Ascending aorta (tissue), 2 donors: ENCODE results near the gene SHISAL1. TPM values are rescaled to one million over a fixed set of nuclear protein-coding genes. Genes with fewer than 3 reads are reported as not detected.
"Not testable (repeated sequence)": the region's sequence is repeated elsewhere in the genome, so short reads cannot be mapped to it uniquely, and the experiment has no call there.

ENCODE experiments used
- DNase-seq, 2 donors: peaks; one replicate each; pipeline ENCODE4 v3.0.0-alpha.2; 2019; ENCODE audit warnings: low spot score in 2 of 2
- H3K27ac ChIP-seq, 2 donors: fragments of 200-600 bp; sonication (generic); one replicate each; pipeline ENCODE4 v1.5.1; 2016 to 2017; ENCODE audit warnings: mild to moderate bottlenecking in 1 of 2
- H3K27me3 ChIP-seq: fragments of 200-600 bp; sonication (generic); one replicate; pipeline ENCODE4 v1.5.1; 2017
- H3K36me3 ChIP-seq, 2 donors: fragments of 200-600 bp; sonication (generic); one replicate each; pipeline ENCODE4 v1.5.1; 2016
- H3K4me1 ChIP-seq, 2 donors: fragments of 200-600 bp; sonication (generic); one replicate each; pipeline ENCODE4 v1.5.1; 2016 to 2017; ENCODE audit warnings: mild to moderate bottlenecking in 1 of 2
- H3K4me3 ChIP-seq, 2 donors: fragments of 200-600 bp; sonication (generic); one replicate each; pipeline ENCODE4 v1.5.1; 2016 to 2017; ENCODE audit warnings: mild to moderate bottlenecking in 1 of 2
- H3K9me3 ChIP-seq, 2 donors: fragments of 200-600 bp; sonication (generic); one replicate each; pipeline ENCODE4 v1.5.1; 2016
- CTCF ChIP-seq, 3 experiments: fragments of 200-600 bp in 2 of 3; fragments of 450-650 bp in 1 of 3; sonication (generic) in 2 of 3; IDR thresholded peaks; one replicate each; pipeline ENCODE4 v1.5.1; 2016 to 2019; ENCODE audit warnings: antibody characterized with exemption in 3 of 3, mild to moderate bottlenecking in 1 of 3, moderate library complexity in 1 of 3
- intact Hi-C: fragments of 100-400 bp; cut with DNase I; formaldehyde crosslinking; loops from one replicate; pipeline ENCODE4 v1.15.1; 2023
- total RNA-seq: library from RNA; depleted of rRNA; stranded (reverse); fragments of >200 nt; gene quantifications from one replicate; pipeline ENCODE4 v1.1.0, GENCODE V29; 2016

The SHISAL1 gene
- total RNA-seq, 1 donor from 2014 or later = 1.6 TPM

DNA sequence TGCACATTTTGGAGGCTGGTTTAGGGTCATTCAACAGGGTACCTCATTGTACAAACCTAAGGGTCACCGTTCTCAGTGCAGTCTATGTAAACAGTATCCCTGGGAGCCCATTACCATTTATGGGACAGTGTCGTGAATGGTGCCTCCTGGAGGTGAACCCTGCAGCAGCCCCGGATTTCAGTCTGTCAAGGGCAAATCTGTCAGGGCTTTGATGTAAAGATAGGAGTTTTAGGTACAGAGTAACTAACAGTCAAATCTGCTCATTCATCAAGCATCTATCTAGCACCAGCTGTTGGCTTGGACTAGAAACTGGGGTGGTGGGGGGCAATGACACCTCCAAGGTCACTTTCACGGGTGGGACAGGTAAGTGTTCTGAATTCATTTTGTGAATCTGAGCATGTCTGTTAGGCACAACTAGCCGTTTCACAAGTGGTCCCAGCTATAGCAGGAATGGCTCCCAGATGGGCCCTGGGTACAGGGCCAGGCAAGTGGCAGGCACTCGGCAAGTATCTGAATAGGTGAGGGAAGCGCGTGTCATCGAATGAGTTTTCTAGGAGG is 68.4 kb downstream of the SHISAL1 start:
- Histone ChIP-seq H3K36me3 (no peaks in the 10 kb centered on the region), H3K9me3 (no peaks in the 10 kb centered on the region), H3K27me3 (no peaks in the 10 kb centered on the region), H3K4me3 (no peak overlapping the region), H3K27ac (no peak overlapping the region), H3K4me1 (no peaks in the 10 kb centered on the region)
- no peak for TF ChIP-seq CTCF (IDR thresholded peaks at IDR 0.05)
- intact Hi-C loops = no loop called here
- no peak for DNase-seq

DNA sequence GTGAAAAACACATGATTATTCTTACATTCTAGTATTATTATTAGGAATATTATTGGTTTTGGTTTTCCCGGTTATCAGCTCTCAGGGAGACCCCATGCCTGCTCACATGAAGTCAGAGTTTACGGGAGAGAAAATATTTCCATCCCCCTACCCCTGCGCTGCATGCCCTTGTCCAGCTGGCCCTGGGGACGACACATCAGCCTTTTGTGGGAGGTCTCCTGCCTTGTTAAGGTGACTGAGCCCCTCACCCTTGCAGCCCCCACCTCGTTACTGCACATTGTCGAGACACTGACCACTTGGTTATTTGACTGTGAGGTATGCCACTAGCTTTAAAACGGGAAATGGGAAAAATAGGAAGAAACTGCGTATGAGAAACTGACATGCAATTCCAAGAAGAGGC is 69.0 kb downstream of the SHISAL1 start:
- TF ChIP-seq CTCF (IDR thresholded peaks at IDR 0.05) = no peak
- H3K36me3 ChIP-seq = no peaks in the 10 kb centered on the region
- no peaks in the 10 kb centered on the region for H3K4me1 ChIP-seq
- H3K4me3 ChIP-seq = no peak overlapping the region
- H3K27me3 ChIP-seq = no peaks in the 10 kb centered on the region
- no peak overlapping the region for H3K27ac ChIP-seq
- DNase-seq = no peak
- no peaks in the 10 kb centered on the region for H3K9me3 ChIP-seq
- intact Hi-C loops = no loop called here

- intact Hi-C loops = no loop called here
- TF ChIP-seq CTCF (IDR thresholded peaks at IDR 0.05) = no peak
- no peak overlapping the region for H3K4me3 ChIP-seq
- H3K9me3 ChIP-seq = peaks cover 0 to under 1% of the 10 kb centered on the region in 2 donors
- H3K36me3 ChIP-seq = no peaks in the 10 kb centered on the region
- H3K27ac ChIP-seq = no peak overlapping the region
- no peaks in the 10 kb centered on the region for H3K27me3 ChIP-seq
- peak in 1 of 2 donors; percentile 52 for DNase-seq
- H3K4me1 ChIP-seq = no peaks in the 10 kb centered on the region
Measured at GRCh38 chr22:44242946-44243724, 69.6 kb downstream of the SHISAL1 start.

DNA sequence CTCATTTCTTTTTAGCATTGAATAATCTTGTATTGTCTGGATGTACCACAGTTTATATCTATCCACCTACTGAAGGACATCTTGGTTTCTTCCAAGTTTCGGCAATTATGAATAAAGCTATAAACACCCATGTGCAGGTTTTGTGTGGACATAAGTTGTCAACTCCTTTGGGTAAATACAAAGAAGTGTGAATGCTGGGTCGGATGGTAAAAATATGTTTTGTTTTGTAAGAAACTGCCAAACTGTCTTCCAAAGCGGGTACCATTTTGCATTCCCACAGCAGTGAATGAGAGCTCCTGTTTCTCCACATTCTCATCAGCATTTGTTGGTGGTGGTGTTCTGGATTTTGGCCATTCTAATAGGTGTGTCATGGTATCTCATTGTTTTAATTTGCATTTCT is 71.6 kb downstream of the SHISAL1 start:
- peaks cover 0 to 10% of the 10 kb centered on the region in 2 donors for H3K9me3 ChIP-seq
- H3K27me3 ChIP-seq, H3K27ac ChIP-seq, H3K36me3 ChIP-seq, intact Hi-C loops, H3K4me3 ChIP-seq, H3K4me1 ChIP-seq, DNase-seq: not testable (repeated sequence)

DNA sequence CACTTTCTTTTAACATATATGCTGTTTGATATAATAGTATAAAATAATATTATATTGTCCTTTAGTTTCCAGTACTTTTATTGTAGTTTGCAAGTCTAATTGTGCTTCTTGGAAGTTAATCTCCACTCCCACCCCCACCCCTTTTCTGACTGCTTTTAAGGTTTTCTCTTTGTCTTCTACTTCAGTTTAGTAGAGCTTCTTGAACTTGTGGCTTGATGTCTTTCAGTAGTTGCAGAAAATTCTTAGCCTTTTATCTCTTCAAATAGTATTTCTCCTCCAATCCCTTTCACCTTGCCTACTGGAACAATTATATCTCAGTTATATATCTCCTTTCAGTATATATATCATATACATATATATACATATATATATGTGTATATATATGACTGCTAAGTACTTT is 75.5 kb downstream of the SHISAL1 start:
- intact Hi-C loops = no loop called here
- DNase-seq = no peak
- H3K4me1 ChIP-seq = no peaks in the 10 kb centered on the region

GRCh38 chr22:44234372-44234771 is 78.4 kb downstream of the SHISAL1 start:
- H3K4me1 ChIP-seq, H3K27me3 ChIP-seq, H3K4me3 ChIP-seq, DNase-seq, intact Hi-C loops, H3K36me3 ChIP-seq, H3K27ac ChIP-seq: not testable (repeated sequence)
- H3K9me3 ChIP-seq = peaks cover 0 to 11% of the 10 kb centered on the region in 2 donors

More for the DNA sequence above, 75.5 kb downstream of the SHISAL1 start:
- no peak for TF ChIP-seq CTCF (IDR thresholded peaks at IDR 0.05)
- Histone ChIP-seq H3K36me3 (no peaks in the 10 kb centered on the region), H3K9me3 (peaks cover 0 to 10% of the 10 kb centered on the region in 2 donors), H3K27ac (no peak overlapping the region), H3K4me3 (no peak overlapping the region), H3K27me3 (no peaks in the 10 kb centered on the region)
